GM21576 (cell line): ENCODE measurements around the gene ACADSB.

Experiments
- ATAC-seq: cut with Tn5 transposase; IDR thresholded peaks from one replicate; pipeline ENCODE4 v1.9.1; 2021; ENCODE audit warnings: mild to moderate bottlenecking, moderate library complexity; ENCODE audit not compliant: unreplicated experiment

Gene ACADSB

DNA sequence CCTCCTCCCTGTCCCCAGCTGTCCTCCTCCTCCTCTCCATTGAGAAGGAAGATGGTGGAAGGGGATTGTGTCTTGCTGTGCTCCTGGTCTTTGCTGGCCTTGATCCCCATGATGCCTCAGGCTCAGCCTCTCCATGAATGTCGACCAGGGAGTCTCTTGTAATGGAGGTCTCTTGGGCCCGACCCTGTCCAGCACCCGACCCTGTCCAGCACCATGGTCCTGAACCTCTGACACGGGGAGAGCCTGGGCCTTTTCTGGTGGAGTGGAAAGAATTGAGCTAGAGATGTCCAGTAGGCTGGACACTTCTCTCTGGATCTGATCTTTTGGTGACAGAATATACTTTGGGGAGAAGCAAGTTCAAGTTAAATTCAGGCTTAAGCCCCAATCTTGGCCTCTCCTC, 84.7 kb downstream of the ACADSB start:
- ATAC-seq, result no peak

DNA sequence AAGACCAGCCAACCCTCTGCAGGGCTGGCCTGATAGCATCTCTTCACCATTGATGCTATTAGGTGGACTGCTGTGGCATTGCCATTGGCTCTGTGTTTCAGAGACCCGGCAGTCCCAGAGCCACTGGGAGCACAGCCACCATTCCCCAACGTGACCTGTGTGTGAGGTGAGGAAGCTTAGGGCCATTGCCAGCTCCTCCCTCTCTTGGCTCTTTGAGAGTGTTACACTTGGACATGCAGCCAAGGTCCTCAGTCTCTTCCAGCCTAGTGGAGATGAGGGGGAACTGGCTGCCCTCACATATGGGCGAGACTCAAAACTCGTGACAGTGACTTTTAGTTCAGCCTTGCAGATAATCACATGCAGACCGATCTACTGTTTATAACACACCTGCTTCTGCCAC, 87.6 kb downstream of the ACADSB start:
- ATAC-seq, result no peak

DNA sequence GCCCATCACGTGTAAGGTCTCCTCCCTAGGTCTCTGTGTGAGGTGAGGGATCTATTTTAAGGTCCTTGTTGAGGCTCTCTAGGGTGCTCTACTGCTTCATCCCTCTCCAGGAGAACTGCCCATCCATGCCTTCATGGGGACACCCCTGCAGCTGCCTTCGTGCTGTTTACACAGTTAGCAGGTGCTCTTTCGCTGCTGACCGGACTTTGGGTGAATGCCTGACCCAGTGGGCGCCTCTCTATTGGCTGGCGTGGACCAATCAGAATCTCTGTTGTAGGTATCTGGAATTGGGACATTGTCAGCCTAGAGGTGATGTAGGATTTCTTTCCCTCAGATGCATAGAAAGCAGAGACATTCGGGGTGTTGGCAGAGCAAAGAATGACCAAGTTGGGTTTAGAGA, 88.2 kb downstream of the ACADSB start:
- ATAC-seq, result no peak

DNA sequence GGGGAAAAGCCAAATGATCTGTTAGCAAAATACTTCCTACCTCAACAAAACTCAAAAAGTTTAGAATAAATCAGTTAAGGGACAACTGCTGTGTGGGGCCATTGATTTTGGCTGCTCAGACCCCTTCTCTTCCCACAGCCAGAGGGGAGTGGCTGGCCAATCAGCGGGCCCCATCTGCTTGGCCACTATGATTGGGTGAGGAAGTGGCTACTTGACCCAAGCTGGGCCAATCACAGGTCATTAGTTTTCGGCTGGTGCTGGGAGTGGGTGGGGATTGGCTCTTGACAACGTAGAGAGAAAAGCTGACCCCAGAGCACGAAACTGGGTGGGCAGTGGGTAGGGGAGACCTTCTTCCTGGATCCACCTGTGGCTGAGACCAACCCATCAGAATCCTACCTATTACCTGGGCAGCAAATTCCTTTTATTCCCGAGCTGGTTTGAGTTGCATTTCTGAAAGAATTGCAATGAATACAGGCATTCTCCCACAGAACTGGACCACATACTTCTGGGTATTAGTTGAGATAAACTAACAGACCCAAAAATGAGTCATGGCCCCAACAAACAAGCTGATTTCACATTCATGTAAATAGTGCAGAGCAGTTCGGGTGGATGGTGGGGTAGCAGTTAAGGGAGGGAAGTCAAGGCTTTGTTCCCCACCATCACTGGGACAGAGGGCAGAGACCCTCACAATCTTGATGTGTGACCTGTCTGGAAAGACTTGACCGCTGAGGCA, 91.4 kb downstream of the ACADSB start:
- ATAC-seq, result no peak

DNA sequence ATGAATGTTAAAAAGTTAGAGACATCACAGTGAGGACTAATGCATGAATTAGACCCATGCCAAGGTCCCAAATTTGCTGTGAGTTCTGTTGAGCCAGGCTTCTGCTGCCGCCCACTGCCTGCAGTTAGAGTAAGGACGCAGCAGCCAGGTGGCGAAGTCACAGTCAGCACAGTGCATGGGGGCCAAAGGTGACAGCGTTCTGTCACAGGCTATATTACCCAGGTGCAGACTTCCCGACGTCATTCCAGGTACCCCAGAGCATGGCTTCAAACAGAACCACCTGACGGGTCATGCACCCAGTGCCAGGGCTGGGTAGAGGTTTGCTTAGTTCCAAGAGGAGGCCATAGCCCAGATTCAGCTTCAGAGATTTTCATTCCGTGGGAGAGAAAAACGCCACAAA, 93.1 kb downstream of the ACADSB start:
- ATAC-seq, result no peak

DNA sequence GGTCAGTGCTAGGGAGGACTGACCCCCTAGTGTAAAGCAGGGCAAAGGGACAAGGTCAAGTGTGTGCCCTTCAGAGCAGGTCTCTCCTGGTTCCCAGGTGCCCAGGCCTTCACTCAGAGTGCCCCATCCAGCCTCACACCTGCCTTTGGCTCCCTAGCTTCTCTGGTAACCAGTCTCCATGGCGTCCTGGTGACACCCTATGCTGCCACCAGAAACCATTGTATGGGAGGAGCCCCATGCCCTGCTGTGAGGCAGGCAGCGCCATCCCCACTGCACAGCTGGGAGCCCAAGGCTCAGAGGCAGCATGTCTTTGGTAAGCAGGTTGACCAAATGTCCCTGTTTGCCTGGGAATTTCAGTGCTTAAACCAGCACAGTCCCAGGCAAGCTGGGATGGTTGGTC, 93.9 kb downstream of the ACADSB start:
- ATAC-seq, result no peak

DNA sequence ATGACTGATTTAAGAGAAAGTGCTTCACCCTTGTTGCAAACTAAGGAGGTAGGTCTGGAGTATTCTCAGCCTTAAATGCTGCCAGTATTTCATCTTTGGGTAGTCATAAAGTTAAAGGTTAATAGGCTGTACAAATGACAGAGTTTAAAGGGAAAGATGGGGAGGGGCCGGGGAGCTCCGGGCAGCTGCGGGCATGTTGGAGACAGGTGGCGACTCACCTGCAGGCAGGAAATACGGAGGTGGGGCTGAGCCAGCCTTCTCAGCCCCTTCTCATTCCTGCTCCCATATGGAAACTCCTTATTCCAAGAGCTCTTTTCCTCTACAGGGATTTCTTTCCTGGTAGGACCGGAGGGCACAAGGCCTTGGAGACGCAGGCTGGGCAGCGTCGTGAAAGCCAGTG, 95.1 kb downstream of the ACADSB start:
- no peak for ATAC-seq
